T-cell (primary cell): ENCODE data around the gene USP21. TPM values are rescaled to one million over a fixed set of nuclear protein-coding genes. Genes with fewer than 3 reads are reported as not detected.

Experiments
- ATAC-seq, 4 experiments: fragments of 200-7000 bp in 3 of 4; fragments of 150-1000 bp in 1 of 4; cut with Tn5 transposase; replicated peaks in 1 of 4; 1 replicate in 3 of 4; 2 replicates in 1 of 4; pipeline ENCODE4 v1.10.0; 2021; ENCODE audit warnings: moderate library complexity in 3 of 4, mild to moderate bottlenecking in 2 of 4, moderate number of reproducible peaks in 1 of 4
- CTCF ChIA-PET, 2 donors: fragments of 300-600 bp; sonication (Branson Sonifier 250); formaldehyde crosslinking; loops; one replicate each; lab custom pipeline; 2022; ENCODE audit warnings: antibody characterized with exemption in 2 of 2; lab: Charles Lee
- POLR2A ChIA-PET, 2 donors: fragments of 300-600 bp; sonication (Branson Sonifier 250); formaldehyde crosslinking; loops; one replicate each; lab custom pipeline; 2022; ENCODE audit warnings: antibody characterized with exemption in 2 of 2; lab: Charles Lee
- DNase-seq, 35 experiments: peaks; one replicate each; pipeline versions ENCODE4 v3.0.0 to v3.0.0-alpha.2; 2013 to 2023
- H3K27ac ChIP-seq: one replicate; pipeline ENCODE4 v1.5.1; 2013; ENCODE audit warnings: low read length
- H3K27me3 ChIP-seq, 2 experiments: replicated peaks in 1 of 2; 1 replicate in 1 of 2; 2 replicates in 1 of 2; pipeline versions ENCODE4 v1.6.1 to v1.7.0; 2013; ENCODE audit warnings: low read length in 1 of 2, mixed read lengths in 1 of 2; ENCODE audit not compliant: control insufficient read depth in 2 of 2, insufficient read depth in 2 of 2; ENCODE audit errors: extremely low read depth in 1 of 2
- H3K36me3 ChIP-seq, 2 donors: 1 replicate in 1 of 2; 2 replicates in 1 of 2; pipeline versions ENCODE4 v1.6.1 to v1.7.0; 2013; ENCODE audit warnings: low read length in 1 of 2; ENCODE audit not compliant: control insufficient read depth in 2 of 2, insufficient read depth in 1 of 2; ENCODE audit errors: extremely low read depth in 1 of 2
- H3K4me1 ChIP-seq, 2 experiments: 1 replicate in 1 of 2; 2 replicates in 1 of 2; pipeline versions ENCODE4 v1.6.1 to v1.7.0; 2013; ENCODE audit warnings: low read length in 2 of 2, mixed read lengths in 1 of 2; ENCODE audit not compliant: insufficient read depth in 2 of 2, control insufficient read depth in 1 of 2; ENCODE audit errors: extremely low read depth in 1 of 2
- H3K4me3 ChIP-seq, 2 donors: 1 replicate in 1 of 2; 2 replicates in 1 of 2; pipeline versions ENCODE4 v1.5.1 to v1.7.0; 2013; ENCODE audit warnings: mild to moderate bottlenecking in 2 of 2, low read length in 1 of 2, moderate library complexity in 1 of 2; ENCODE audit not compliant: control insufficient read depth in 1 of 2; ENCODE audit errors: extremely low read depth in 1 of 2
- H3K9me3 ChIP-seq: 2 replicates; pipeline ENCODE4 v1.7.0; 2013
- H3K27ac Mint-ChIP-seq, 2 donors: one replicate each; pipeline ENCODE4 v1.8.0; 2020 to 2021; ENCODE audit warnings: mild to moderate bottlenecking in 2 of 2, mixed read lengths in 2 of 2
- H3K27me3 Mint-ChIP-seq, 2 donors: one replicate each; pipeline ENCODE4 v1.8.0; 2021 to 2022; ENCODE audit warnings: mixed read lengths in 2 of 2
- H3K36me3 Mint-ChIP-seq: one replicate; pipeline ENCODE4 v1.8.0; 2021; ENCODE audit warnings: mixed read lengths
- H3K4me1 Mint-ChIP-seq, 3 donors: one replicate each; pipeline ENCODE4 v1.8.0; 2020 to 2022; ENCODE audit warnings: mixed read lengths in 3 of 3, mild to moderate bottlenecking in 1 of 3
- H3K4me3 Mint-ChIP-seq, 3 donors: one replicate each; pipeline ENCODE4 v1.8.0; 2020 to 2022; ENCODE audit warnings: mild to moderate bottlenecking in 3 of 3, mixed read lengths in 3 of 3, moderate library complexity in 3 of 3
- H3K9me3 Mint-ChIP-seq, 3 donors: one replicate each; pipeline ENCODE4 v1.8.0; 2020 to 2022; ENCODE audit warnings: mixed read lengths in 3 of 3
- WGBS: methylation state at CpG from one replicate; pipeline ENCODE4 v1.1.5; 2013; ENCODE audit warnings: missing lambda C conversion rate; ENCODE audit not compliant: insufficient coverage; 5-methylcytosine and 5-hydroxymethylcytosine counted together
- total RNA-seq, 35 experiments: library from RNA in 6 of 35; stranded (reverse) in 6 of 35; fragments of 120-200 nt in 1 of 35; gene quantifications; one replicate each; pipeline versions ENCODE4 v1.2.1 to v1.2.4 and lab custom pipeline; 2013 to 2026

The USP21 gene
- total RNA-seq, 5 donors from 2014 or later (not counting 1 experiment from before 2014, with no cell fraction given): 37.4 to 69.0 (median 59.5) TPM

DNA sequence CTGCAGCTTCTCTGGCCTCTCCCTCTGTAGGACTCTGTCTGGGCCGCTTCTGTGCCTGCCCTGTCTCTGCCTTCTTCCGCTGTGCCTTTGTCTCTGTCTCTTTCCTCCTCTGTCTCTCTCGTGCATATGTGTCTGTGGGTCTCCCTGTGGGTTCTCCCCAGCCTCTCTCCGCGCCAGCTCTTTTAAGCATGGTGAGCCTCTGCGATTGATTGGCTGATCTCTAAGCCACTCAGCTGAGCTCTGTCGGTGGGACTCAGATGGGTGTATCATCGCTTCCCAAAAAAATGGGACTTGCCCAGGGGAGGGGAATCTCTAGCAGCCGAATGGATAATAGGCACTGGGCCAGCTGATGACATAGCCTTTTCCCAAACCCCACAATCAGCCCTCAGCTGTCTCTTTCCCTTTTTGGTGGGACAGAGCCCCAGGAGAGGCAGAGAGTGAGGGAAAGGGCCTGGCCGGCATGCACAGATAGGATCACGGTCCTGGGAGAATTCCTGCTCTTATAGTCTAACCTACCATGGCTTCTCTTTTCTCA, 39.7 kb downstream of the USP21 start, which contains the start of gene ADAMTS4:
ADAMTS4 (minus strand) TSS at position 158 of the 535 bp plus-strand sequence. CDS start 427 bp downstream, outside the sequence.
- H3K27ac Mint-ChIP-seq: peak within 1 kb of the TSS; percentile 97 to 98
- POLR2A ChIA-PET: no interaction called here

DNA sequence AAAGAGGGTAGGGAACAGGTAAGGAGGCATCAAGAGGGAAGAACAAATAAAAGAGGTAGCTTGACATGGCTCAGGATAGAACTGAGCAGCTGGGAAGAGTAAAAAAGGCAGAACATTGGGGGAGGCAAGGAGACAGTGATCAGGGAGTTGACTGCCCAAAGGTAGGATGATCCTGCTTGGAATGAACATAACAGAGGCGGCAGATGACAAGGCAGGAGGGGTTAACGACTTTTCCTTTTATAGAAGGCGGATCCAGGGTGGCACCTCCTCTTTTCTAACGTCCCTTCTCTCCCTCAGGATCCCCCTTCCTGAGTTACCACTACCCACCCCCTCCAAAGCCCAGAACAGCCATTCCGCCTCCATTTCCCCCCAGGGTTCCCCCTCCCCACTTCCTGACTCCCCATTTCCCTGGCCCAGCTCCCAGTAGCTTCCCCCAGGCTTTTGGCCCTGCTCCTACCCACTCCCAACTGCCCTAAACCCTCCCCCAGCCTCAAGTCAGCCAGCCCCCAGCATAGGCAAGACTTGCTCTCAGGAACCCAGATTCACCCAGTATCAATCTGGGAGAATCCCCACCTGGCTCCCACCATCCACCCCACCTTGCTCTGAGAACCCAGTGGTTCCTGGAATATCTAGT, 40.3 kb downstream of the USP21 start:
- Histone ChIP-seq H3K9me3 (no peaks in the 10 kb centered on the region), H3K27ac (peak overlapping the region; percentile 79), H3K27me3 (no peaks in the 10 kb centered on the region), H3K36me3 (peaks cover 0 to 11% of the 10 kb centered on the region in 2 donors), H3K4me1 (peaks cover 28 to 66% of the 10 kb centered on the region in 2 experiments), H3K4me3 (no peak overlapping the region)
- DNase-seq (no peak), ATAC-seq (no peak)
- Mint-ChIP-seq H3K27ac (peak overlapping the region; percentile 97 to 98), H3K36me3 (peaks cover 10% of the 10 kb centered on the region), H3K4me3 (peak overlapping the region in 2 of 3 donors; percentile 43 to 59), H3K4me1 (peaks cover 57 to 63% (median 59%) of the 10 kb centered on the region in 3 donors), H3K27me3 (no peaks in the 10 kb centered on the region), H3K9me3 (no peaks in the 10 kb centered on the region)
- POLR2A ChIA-PET: interaction anchor here in 1 of 2 donors (0.6 kb wide), 1 partner anchor 44 kb away, joined by 6 read pairs; no protein-coding TSS in a partner anchor
- 79% methylated on average over 5 of the region's 5 CpGs for WGBS
- CTCF ChIA-PET: interaction anchor here in 1 of 2 donors (0.6 kb wide), 1 partner anchor 26 kb away, joined by 3 read pairs; the partner anchor contains the start of gene TOMM40L

More for the DNA sequence above, 39.7 kb downstream of the USP21 start, which contains the start of gene ADAMTS4:
- Mint-ChIP-seq H3K36me3 (peaks cover 3% of the 10 kb centered on the region), H3K27me3 (no peaks in the 10 kb centered on the region), H3K9me3 (no peaks in the 10 kb centered on the region), H3K4me3 (peak within 1 kb of the TSS in 1 of 3 donors; percentile 59), H3K4me1 (peaks cover 53 to 59% (median 54%) of the 10 kb centered on the region in 3 donors)
- peaks cover 0 to 5% of the 10 kb centered on the region in 2 donors for H3K36me3 ChIP-seq
- H3K4me1 ChIP-seq: peaks cover 29 to 73% of the 10 kb centered on the region in 2 experiments
- ATAC-seq (no peak), DNase-seq (no peak)
- WGBS: 89% methylated on average over 7 of the region's 11 CpGs
- peak within 1 kb of the TSS; percentile 79 for H3K27ac ChIP-seq
- no peak within 1 kb of the TSS for H3K4me3 ChIP-seq
- H3K27me3 ChIP-seq: no peaks in the 10 kb centered on the region
- no peaks in the 10 kb centered on the region for H3K9me3 ChIP-seq
- CTCF ChIA-PET: interaction anchor here (0.7 to 1.6 kb wide), 3 partner anchors 27 to 218 kb away, joined by 3 to 5 read pairs (median 3); partner anchors contain the start of gene TOMM40L (in 1 of the 2)

DNA sequence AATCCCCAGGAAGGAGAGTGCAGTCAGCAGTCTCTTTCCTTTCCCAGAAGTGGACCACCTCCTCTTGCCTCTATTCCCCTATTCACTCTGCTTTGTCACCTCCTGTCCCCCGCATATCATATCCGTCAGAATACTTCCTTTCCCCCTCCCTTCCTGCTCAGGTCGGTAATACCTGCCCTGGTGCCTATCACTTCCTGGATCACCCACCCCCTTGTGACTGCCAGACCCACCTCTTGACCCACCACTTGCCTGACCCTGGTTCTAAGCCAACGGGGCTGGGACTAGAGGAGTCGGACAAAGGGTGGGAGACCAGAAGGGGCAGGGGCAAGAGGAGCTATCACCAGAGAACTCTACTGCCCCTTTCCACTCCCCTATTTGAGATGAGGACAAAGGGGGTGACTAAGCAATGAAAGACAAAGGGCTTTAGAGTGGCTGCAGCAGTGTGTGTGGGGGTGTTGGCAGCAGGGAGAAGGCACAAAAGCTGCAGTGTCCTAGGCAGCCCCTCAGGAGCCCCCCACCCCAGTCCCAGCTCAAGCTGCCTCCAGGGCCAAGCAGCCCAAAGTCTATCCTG, 41.2 kb downstream of the USP21 start:
- Histone ChIP-seq H3K36me3 (peaks cover 0 to 17% of the 10 kb centered on the region in 2 donors), H3K4me3 (peak overlapping the region in 1 of 2 donors; percentile 2), H3K4me1 (peaks cover 22 to 59% of the 10 kb centered on the region in 2 experiments), H3K27me3 (no peaks in the 10 kb centered on the region), H3K9me3 (no peaks in the 10 kb centered on the region), H3K27ac (peak overlapping the region; percentile 79)
- ATAC-seq: no peak
- Mint-ChIP-seq H3K9me3 (no peaks in the 10 kb centered on the region), H3K27me3 (no peaks in the 10 kb centered on the region), H3K4me3 (peak overlapping the region; percentile 6 to 59 (median 43)), H3K36me3 (peaks cover 15% of the 10 kb centered on the region), H3K4me1 (peaks cover 54 to 60% (median 59%) of the 10 kb centered on the region in 3 donors), H3K27ac (peak overlapping the region; percentile 97 to 98)
- WGBS: 25% methylated on average over 3 of the region's 5 CpGs
- DNase-seq: peak in 2 of 35 experiments; percentile 14 to 40
- ChIA-PET POLR2A (interaction anchor here in 1 of 2 donors (0.5 to 1.0 kb wide), 3 partner anchors 8 to 407 kb away, joined by 3 to 6 read pairs (median 3); no protein-coding TSS in a partner anchor), CTCF (interaction anchor here (1.0 kb wide), 3 partner anchors 15 to 26 kb away, joined by 3 to 4 read pairs (median 3); partner anchors contain the start of gene TOMM40L (in 1 of the 2))

DNA sequence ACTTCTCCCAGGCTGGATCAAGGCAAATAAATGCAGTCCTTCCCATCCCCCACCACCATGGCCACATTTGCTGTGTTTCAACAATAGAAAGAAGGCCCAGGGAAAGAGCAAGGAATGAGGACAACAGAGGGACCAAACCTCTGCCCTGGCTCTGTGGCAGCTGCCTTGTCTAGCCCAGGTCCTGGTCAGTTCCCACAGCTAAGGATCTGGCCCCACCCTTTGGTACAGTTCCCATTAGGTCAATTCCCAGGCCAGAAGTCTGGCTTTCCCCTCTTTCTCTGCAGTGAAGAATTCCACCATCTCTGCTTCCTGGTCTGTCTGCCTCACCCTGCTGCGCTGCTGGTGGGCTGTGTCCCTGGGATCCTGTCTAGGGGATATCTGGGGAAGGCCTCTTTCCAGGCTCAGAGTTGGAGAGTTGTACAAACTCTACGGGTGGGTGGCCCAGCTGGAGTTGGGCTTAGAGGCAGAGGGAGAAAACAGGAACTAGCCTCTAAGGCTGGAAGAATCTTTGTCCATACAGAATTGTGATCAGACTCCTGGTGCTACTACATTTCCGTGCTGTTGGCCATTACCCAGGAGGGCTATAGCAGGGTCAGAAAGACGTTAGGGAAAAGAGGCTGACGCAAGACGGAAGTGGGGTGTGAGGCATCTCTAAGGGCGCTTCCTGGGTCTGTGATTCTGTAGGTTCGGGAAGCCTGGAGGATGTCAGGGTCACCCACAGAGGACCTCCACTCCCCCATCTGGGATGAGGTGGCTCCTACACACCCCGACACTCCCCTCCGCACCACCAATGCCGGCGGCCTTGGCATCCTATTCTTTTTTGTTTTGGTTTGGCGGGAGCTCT, 41.9 kb downstream of the USP21 start:
- H3K4me3 Mint-ChIP-seq: peak overlapping the region; percentile 93 to 95 (median 95)
- H3K9me3 Mint-ChIP-seq: no peaks in the 10 kb centered on the region
- H3K27ac Mint-ChIP-seq: peak overlapping the region; percentile 97 to 98
- H3K27me3 Mint-ChIP-seq: no peaks in the 10 kb centered on the region
- peaks cover 57 to 64% (median 64%) of the 10 kb centered on the region in 3 donors for H3K4me1 Mint-ChIP-seq
- WGBS: 75% methylated on average over 5 of the region's 13 CpGs
- ATAC-seq: no peak
- no peaks in the 10 kb centered on the region for H3K9me3 ChIP-seq
- H3K4me1 ChIP-seq: peaks cover 22 to 53% of the 10 kb centered on the region in 2 experiments
- DNase-seq: no peak
- CTCF ChIA-PET: interaction anchor here (0.6 to 6.1 kb wide), 13 partner anchors 9 to 624 kb away, joined by 3 to 76 read pairs (median 4); partner anchors contain the start of genes CFAP126 (in 1 of the 2), PPOX (in 1 of the 2) and TOMM40L (in 1 of the 2)
- no peaks in the 10 kb centered on the region for H3K27me3 ChIP-seq
- H3K27ac ChIP-seq: peak overlapping the region; percentile 79
- peaks cover 0 to 22% of the 10 kb centered on the region in 2 donors for H3K36me3 ChIP-seq
- H3K36me3 Mint-ChIP-seq: peaks cover 22% of the 10 kb centered on the region
- POLR2A ChIA-PET: interaction anchor here (0.6 to 2.1 kb wide), 5 partner anchors 9 to 113 kb away, joined by 3 to 14 read pairs (median 8); partner anchors contain the start of genes PPOX (in 1 of the 2), SDHC (in 1 of the 2) and TOMM40L (in 1 of the 2)
- peak overlapping the region; percentile 90 to 91 for H3K4me3 ChIP-seq

DNA sequence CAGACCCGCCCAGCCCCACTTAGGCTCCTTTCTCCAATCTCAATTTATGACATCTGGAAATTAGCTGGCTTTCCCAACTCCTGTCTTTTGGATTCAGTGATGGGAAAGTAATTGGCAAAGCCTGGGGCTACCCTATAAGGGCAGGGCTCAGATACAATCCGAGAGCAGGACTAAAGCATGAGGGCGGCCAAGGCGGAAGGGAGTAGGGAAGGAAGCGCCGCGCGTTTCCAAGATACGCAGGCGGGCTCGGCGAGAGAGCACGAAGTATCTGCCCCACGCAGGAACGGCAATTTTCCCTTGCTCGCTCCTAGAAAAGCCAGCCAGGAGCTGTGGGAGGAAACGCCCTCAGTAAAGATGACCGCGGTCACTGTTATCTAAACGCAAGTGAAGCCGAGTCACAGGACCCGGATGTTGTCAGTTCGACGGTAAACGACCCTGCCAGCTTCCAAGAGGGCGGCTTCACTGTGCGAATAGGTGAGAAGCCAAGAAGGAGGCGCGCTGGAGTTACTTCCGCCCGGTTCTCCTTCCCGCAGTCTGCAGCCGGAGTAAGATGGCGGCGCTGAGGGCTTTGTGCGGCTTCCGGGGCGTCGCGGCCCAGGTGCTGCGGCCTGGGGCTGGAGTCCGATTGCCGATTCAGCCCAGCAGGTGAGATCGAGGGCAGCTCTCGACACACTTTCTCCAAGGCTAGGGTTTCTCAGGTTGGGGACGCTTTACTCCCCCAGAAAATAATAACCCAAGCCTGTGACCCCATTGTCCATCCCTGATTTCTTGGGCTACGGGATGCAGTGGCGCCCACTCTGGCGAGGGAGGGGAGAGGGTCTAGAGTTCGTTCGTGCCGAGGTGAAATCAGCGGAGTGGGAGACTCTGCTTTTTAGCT, 42.8 kb downstream of the USP21 start, which contains the start of gene NDUFS2:
NDUFS2 (plus strand) TSS at position 532 of the 877 bp plus-strand sequence; CDS start at position 551, 19 bp downstream.
- Mint-ChIP-seq H3K36me3 (peaks cover 26% of the 10 kb centered on the region), H3K4me3 (peak within 1 kb of the TSS; percentile 93 to 95 (median 95)), H3K27me3 (no peaks in the 10 kb centered on the region), H3K4me1 (peaks cover 64 to 72% (median 72%) of the 10 kb centered on the region in 3 donors), H3K27ac (peak within 1 kb of the TSS; percentile 97 to 98), H3K9me3 (no peaks in the 10 kb centered on the region)
- Histone ChIP-seq H3K36me3 (peaks cover 4 to 31% of the 10 kb centered on the region in 2 donors), H3K9me3 (no peaks in the 10 kb centered on the region), H3K27ac (peak within 1 kb of the TSS; percentile 79), H3K27me3 (no peaks in the 10 kb centered on the region), H3K4me1 (peaks cover 22 to 49% of the 10 kb centered on the region in 2 experiments), H3K4me3 (peak within 1 kb of the TSS; percentile 90 to 91)
- WGBS: 9% methylated on average over 42 of the region's 53 CpGs
- peak; percentile 82 to 99 (median 96) for DNase-seq
- ChIA-PET POLR2A (interaction anchor here (0.5 to 2.1 kb wide), 9 partner anchors 14 to 188 kb away, joined by 3 to 14 read pairs (median 6); partner anchors contain the start of genes TOMM40L (in 2 of the 2), PPOX (in 1 of the 2) and SDHC (in 1 of the 2)), CTCF (interaction anchor here (0.6 to 6.1 kb wide), 11 partner anchors 10 to 1012 kb away, joined by 3 to 76 read pairs (median 5); partner anchors contain the start of genes CASQ1 (in 1 of the 2), CFAP126 (in 1 of the 2), PPOX (in 1 of the 2) and TOMM40L (in 1 of the 2))
- ATAC-seq: peak; percentile 98
